Mammary epithelial cell (primary cell): Measurements from ENCODE around the gene PUS1.

ENCODE experiments used
- EZH2 ChIP-seq: IDR thresholded peaks from 2 replicates; pipeline ENCODE4 v1.6.1; 2012; ENCODE audit warnings: low read length, inconsistent platforms, borderline replicate concordance
- TF ChIP-seq, protein P1 (sequence below), 2 donors: IDR thresholded peaks in 1 of 2; conservative IDR thresholded peaks in 1 of 2; 2 replicates each; pipeline ENCODE4 v1.5.1; 2011 to 2012; ENCODE audit warnings: inconsistent platforms in 2 of 2, low read length in 2 of 2, mild to moderate bottlenecking in 2 of 2, control low read depth in 1 of 2, low read depth in 1 of 2; ENCODE audit not compliant: insufficient read depth in 1 of 2; ENCODE audit errors: extremely low read depth in 1 of 2

DNA sequence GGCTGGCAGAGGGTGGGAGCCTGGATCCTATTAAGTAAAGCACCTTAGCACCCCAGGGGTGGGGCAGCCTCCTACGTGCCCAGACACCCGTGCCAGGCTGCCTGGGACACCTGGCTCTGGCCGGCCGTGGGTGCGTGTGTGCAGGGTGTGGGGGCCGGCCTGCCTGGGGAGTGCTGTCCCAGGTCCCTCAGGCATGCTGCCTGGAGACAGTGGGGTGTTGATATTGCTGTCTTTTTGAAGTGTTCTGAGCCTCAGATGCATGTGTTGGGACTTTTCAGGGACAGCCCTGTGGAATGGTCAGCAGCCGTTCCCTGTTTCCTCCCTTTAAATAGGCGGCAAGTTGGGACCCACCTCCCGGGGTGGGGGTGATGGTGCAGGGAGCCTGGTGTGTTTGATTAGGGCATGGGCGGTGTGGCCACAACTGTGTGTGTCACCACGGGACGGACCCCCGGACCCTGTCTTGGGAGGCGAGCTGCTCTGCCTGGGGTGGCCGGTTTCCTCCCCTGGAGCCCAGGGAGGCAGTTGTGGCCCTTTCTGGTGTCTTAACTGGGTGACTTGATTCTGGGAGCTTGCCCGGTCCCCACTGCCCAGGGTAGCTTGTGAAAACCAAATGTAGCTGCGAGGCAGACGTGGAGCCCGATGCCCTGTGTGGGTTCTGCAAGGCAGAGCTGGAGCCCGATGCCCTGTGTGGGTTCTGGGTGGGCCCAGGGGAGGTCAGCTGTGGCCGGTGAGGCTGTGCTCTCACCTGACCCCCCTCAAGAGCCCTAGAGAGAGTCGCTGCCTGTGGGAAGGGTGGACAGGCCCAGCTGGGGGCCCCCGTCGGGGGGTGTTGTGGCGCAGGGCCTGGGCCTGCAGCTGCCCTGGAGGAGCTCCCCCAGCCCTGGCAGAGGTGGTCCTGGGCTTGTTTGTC, 26.5 kb upstream of the PUS1 start:
- TF ChIP-seq, protein P1, sequence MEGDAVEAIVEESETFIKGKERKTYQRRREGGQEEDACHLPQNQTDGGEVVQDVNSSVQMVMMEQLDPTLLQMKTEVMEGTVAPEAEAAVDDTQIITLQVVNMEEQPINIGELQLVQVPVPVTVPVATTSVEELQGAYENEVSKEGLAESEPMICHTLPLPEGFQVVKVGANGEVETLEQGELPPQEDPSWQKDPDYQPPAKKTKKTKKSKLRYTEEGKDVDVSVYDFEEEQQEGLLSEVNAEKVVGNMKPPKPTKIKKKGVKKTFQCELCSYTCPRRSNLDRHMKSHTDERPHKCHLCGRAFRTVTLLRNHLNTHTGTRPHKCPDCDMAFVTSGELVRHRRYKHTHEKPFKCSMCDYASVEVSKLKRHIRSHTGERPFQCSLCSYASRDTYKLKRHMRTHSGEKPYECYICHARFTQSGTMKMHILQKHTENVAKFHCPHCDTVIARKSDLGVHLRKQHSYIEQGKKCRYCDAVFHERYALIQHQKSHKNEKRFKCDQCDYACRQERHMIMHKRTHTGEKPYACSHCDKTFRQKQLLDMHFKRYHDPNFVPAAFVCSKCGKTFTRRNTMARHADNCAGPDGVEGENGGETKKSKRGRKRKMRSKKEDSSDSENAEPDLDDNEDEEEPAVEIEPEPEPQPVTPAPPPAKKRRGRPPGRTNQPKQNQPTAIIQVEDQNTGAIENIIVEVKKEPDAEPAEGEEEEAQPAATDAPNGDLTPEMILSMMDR (conservative IDR thresholded peaks at IDR 0.05 in 1 of 2, IDR thresholded peaks at IDR 0.05 in 1 of 2; ENCODE audit: extremely low read depth in 1 of 2, insufficient read depth in 1 of 2, low read depth in 1 of 2, low read length in 2 of 2) = no peak
- no peak for TF ChIP-seq EZH2
